ENCODE data around the gene SEC61B. TPM values are rescaled to one million over a fixed set of nuclear protein-coding genes. Genes with fewer than 3 reads are reported as not detected.

SEC61B gene
- total and polyA plus RNA-seq, 10 of the 15 experiments (the other 5 are each of a cell fraction or from before 2014, with no cell fraction given) = 108 to 747 (median 301) TPM

DNA sequence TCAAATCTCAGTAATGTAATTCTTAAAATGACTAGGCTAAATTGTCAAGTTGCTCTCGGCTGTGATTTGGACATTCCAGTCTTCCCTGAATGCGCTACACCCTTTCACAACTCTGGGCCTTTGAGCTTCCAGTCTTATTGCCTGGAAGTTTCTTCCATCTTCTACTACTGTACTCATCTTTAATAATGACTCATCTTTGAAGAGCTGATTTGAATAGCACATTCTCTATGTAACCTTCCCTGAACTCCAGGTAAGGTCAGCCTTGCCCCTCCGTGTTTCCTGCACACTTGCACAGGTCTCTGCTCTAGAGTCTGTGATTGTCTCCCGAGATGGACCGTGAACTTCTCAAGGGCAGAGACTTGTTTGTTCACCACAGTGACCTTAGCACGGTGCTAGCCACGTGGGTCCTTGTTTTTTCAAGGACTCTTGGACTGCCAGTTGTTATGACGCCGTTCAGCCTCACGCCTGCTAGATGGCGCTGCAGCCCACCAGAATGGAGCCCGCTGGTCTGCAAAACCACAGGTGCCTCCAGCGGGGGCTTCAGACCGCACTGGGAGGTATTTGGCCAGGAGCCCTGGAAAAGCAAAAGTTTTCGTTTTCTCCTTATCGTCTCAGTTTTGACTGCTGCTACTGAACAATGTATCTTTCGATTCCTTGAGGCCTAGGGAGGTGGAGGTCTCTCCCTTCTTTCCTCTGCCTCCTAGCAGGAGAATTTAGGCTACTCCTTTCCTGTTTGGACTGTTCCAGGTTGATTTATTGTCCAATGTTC, 44.4 kb downstream of the SEC61B start (continued):
- TF ChIP-seq, protein P1, sequence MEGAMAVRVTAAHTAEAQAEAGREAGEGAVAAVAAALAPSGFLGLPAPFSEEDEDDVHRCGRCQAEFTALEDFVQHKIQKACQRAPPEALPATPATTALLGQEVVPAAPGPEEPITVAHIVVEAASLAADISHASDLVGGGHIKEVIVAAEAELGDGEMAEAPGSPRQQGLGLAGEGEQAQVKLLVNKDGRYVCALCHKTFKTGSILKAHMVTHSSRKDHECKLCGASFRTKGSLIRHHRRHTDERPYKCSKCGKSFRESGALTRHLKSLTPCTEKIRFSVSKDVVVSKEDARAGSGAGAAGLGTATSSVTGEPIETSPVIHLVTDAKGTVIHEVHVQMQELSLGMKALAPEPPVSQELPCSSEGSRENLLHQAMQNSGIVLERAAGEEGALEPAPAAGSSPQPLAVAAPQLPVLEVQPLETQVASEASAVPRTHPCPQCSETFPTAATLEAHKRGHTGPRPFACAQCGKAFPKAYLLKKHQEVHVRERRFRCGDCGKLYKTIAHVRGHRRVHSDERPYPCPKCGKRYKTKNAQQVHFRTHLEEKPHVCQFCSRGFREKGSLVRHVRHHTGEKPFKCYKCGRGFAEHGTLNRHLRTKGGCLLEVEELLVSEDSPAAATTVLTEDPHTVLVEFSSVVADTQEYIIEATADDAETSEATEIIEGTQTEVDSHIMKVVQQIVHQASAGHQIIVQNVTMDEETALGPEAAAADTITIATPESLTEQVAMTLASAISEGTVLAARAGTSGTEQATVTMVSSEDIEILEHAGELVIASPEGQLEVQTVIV (IDR thresholded peaks at IDR 0.05; ENCODE audit: borderline replicate concordance, partially characterized antibody) = no peak
- TF ChIP-seq ZNF24 (IDR thresholded peaks at IDR 0.05) = no peak
- no peak for TF ChIP-seq SP1 (IDR thresholded peaks at IDR 0.05; ENCODE audit: low read depth, low read length)
- TF ChIP-seq YBX1 (IDR thresholded peaks at IDR 0.05) = no peak
- TF ChIP-seq, protein P2, sequence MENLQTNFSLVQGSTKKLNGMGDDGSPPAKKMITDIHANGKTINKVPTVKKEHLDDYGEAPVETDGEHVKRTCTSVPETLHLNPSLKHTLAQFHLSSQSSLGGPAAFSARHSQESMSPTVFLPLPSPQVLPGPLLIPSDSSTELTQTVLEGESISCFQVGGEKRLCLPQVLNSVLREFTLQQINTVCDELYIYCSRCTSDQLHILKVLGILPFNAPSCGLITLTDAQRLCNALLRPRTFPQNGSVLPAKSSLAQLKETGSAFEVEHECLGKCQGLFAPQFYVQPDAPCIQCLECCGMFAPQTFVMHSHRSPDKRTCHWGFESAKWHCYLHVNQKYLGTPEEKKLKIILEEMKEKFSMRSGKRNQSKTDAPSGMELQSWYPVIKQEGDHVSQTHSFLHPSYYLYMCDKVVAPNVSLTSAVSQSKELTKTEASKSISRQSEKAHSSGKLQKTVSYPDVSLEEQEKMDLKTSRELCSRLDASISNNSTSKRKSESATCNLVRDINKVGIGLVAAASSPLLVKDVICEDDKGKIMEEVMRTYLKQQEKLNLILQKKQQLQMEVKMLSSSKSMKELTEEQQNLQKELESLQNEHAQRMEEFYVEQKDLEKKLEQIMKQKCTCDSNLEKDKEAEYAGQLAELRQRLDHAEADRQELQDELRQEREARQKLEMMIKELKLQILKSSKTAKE (IDR thresholded peaks at IDR 0.05; ENCODE audit: low read depth, poor library complexity, severe bottlenecking) = peak; percentile 66
- TF ChIP-seq, protein P3, sequence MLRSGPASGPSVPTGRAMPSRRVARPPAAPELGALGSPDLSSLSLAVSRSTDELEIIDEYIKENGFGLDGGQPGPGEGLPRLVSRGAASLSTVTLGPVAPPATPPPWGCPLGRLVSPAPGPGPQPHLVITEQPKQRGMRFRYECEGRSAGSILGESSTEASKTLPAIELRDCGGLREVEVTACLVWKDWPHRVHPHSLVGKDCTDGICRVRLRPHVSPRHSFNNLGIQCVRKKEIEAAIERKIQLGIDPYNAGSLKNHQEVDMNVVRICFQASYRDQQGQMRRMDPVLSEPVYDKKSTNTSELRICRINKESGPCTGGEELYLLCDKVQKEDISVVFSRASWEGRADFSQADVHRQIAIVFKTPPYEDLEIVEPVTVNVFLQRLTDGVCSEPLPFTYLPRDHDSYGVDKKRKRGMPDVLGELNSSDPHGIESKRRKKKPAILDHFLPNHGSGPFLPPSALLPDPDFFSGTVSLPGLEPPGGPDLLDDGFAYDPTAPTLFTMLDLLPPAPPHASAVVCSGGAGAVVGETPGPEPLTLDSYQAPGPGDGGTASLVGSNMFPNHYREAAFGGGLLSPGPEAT (IDR thresholded peaks at IDR 0.05; ENCODE audit: low read depth) = peak; percentile 65; the same call in 1 of the 2 replicates
- no peak for TF ChIP-seq SMAD1 (IDR thresholded peaks at IDR 0.05; ENCODE audit: low read depth, partially characterized antibody)
- TF ChIP-seq KLF5 (IDR thresholded peaks at IDR 0.05; ENCODE audit: partially characterized antibody) = no peak
- TF ChIP-seq SPI1 (IDR thresholded peaks at IDR 0.05; ENCODE audit: borderline replicate concordance, insufficient read depth, low read depth, low read length) = no peak
- no peak for TF ChIP-seq PAX5 (IDR thresholded peaks at IDR 0.05; ENCODE audit: borderline replicate concordance, low read depth, low read length)
- TF ChIP-seq SUZ12 (IDR thresholded peaks at IDR 0.05; ENCODE audit: unreplicated experiment) = no peak
- peak; percentile 83 for TF ChIP-seq NR2F1 (conservative IDR thresholded peaks at IDR 0.05)
- no peak for TF ChIP-seq EZH2 (IDR thresholded peaks at IDR 0.05; ENCODE audit: borderline replicate concordance, control insufficient read depth, low read depth, low read length)
- TF ChIP-seq, protein P4, sequence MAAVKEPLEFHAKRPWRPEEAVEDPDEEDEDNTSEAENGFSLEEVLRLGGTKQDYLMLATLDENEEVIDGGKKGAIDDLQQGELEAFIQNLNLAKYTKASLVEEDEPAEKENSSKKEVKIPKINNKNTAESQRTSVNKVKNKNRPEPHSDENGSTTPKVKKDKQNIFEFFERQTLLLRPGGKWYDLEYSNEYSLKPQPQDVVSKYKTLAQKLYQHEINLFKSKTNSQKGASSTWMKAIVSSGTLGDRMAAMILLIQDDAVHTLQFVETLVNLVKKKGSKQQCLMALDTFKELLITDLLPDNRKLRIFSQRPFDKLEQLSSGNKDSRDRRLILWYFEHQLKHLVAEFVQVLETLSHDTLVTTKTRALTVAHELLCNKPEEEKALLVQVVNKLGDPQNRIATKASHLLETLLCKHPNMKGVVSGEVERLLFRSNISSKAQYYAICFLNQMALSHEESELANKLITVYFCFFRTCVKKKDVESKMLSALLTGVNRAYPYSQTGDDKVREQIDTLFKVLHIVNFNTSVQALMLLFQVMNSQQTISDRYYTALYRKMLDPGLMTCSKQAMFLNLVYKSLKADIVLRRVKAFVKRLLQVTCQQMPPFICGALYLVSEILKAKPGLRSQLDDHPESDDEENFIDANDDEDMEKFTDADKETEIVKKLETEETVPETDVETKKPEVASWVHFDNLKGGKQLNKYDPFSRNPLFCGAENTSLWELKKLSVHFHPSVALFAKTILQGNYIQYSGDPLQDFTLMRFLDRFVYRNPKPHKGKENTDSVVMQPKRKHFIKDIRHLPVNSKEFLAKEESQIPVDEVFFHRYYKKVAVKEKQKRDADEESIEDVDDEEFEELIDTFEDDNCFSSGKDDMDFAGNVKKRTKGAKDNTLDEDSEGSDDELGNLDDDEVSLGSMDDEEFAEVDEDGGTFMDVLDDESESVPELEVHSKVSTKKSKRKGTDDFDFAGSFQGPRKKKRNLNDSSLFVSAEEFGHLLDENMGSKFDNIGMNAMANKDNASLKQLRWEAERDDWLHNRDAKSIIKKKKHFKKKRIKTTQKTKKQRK (IDR thresholded peaks at IDR 0.05; ENCODE audit: low read depth, low read length) = no peak
- TF ChIP-seq, protein P5, sequence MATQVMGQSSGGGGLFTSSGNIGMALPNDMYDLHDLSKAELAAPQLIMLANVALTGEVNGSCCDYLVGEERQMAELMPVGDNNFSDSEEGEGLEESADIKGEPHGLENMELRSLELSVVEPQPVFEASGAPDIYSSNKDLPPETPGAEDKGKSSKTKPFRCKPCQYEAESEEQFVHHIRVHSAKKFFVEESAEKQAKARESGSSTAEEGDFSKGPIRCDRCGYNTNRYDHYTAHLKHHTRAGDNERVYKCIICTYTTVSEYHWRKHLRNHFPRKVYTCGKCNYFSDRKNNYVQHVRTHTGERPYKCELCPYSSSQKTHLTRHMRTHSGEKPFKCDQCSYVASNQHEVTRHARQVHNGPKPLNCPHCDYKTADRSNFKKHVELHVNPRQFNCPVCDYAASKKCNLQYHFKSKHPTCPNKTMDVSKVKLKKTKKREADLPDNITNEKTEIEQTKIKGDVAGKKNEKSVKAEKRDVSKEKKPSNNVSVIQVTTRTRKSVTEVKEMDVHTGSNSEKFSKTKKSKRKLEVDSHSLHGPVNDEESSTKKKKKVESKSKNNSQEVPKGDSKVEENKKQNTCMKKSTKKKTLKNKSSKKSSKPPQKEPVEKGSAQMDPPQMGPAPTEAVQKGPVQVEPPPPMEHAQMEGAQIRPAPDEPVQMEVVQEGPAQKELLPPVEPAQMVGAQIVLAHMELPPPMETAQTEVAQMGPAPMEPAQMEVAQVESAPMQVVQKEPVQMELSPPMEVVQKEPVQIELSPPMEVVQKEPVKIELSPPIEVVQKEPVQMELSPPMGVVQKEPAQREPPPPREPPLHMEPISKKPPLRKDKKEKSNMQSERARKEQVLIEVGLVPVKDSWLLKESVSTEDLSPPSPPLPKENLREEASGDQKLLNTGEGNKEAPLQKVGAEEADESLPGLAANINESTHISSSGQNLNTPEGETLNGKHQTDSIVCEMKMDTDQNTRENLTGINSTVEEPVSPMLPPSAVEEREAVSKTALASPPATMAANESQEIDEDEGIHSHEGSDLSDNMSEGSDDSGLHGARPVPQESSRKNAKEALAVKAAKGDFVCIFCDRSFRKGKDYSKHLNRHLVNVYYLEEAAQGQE (IDR thresholded peaks at IDR 0.05; ENCODE audit: low read depth, low read length) = no peak

Data from GM12878 (cell line).